H7 (cell line): ENCODE measurements around the gene MAGEB10. TPM values are rescaled to one million over a fixed set of nuclear protein-coding genes. Genes with fewer than 3 reads are reported as not detected.

ENCODE experiments used
- total RNA-seq: library from RNA; depleted of rRNA; stranded (reverse); fragments of >200 nt; shearing (Covaris generic); gene quantifications from 2 replicates; pipeline ENCODE4 v1.2.3, GENCODE V29; 2014; rRNA removed

MAGEB10 gene
- total RNA-seq, 1 experiment from 2014 or later = not detected

Other genes with a start within 250 kb of the MAGEB10 start
- not detected in 2 replicates for gene DCAF8L2, start 217.6 kb upstream of the MAGEB10 start, total RNA-seq
- not detected in 2 replicates for gene DCAF8L1, start 173.5 kb downstream of the MAGEB10 start, total RNA-seq